GM12865 (cell line): Measurements from ENCODE around the gene LRRN1.

Source experiments
- DNase-seq: peaks from one replicate; pipeline ENCODE4 v3.0.0; 2010; ENCODE audit warnings: low read depth
- H3K4me3 ChIP-seq: 2 replicates; pipeline ENCODE4 v1.5.1; 2011; ENCODE audit warnings: mild to moderate bottlenecking, low read depth, low read length, control low read depth
- TF ChIP-seq, protein P1 (sequence below): IDR thresholded peaks from 2 replicates; pipeline ENCODE4 v1.5.1; 2011; ENCODE audit warnings: low read length, control low read depth, low read depth, inconsistent platforms; ENCODE audit not compliant: insufficient read depth; ENCODE audit errors: missing control alignments

Gene LRRN1

DNA sequence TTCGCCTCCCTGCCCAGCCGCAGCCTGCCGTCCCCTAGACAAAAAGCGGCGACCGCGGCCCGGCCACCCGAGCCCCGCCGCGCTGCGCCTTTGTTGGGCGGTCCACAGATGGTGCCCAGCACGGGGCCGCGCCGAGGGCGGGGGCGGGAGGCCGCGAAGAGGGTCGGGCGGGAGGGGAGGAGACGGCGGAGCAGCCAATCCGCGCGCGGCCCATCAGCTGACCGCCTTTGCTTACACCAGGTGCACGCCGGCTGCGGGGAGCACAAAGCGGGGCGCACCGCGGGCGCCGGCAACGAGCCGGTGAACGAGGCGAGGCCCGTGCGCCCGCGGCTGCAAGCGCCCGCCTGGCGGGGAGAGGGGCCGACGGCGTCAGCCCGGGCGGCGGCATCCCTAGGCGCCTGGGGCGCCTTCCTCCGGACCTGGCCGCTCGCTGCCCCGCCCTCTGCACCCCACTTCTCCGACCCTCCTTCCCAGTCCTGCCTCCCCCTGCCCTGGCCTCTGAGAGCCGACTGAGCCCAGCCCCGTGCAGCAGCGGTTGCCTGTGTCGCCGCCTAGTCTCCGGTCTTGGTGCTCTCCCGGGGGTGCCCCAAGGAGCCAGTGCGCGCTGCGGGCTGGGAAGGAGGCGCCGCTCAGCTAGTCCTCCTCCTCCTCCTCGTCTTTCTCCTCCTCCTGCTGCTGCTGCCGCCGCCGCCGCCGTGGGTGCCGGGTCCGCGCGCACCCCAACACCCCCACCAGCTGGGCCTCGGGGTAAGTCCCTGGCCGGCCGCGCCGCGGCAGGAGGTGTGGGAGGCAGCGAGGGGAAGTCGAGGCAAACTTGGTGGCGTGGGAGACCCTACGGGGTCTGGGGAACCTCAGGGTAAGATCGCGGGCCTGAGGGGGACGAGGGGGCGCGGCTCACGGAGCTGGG, at the start of gene LRRN1:
LRRN1 (plus strand) TSS at position 259 of the 907 bp plus-strand sequence. CDS start 45,211 bp downstream, outside the sequence.
- TF ChIP-seq, protein P1, sequence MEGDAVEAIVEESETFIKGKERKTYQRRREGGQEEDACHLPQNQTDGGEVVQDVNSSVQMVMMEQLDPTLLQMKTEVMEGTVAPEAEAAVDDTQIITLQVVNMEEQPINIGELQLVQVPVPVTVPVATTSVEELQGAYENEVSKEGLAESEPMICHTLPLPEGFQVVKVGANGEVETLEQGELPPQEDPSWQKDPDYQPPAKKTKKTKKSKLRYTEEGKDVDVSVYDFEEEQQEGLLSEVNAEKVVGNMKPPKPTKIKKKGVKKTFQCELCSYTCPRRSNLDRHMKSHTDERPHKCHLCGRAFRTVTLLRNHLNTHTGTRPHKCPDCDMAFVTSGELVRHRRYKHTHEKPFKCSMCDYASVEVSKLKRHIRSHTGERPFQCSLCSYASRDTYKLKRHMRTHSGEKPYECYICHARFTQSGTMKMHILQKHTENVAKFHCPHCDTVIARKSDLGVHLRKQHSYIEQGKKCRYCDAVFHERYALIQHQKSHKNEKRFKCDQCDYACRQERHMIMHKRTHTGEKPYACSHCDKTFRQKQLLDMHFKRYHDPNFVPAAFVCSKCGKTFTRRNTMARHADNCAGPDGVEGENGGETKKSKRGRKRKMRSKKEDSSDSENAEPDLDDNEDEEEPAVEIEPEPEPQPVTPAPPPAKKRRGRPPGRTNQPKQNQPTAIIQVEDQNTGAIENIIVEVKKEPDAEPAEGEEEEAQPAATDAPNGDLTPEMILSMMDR, result no peak
- no peak within 1 kb of the TSS for H3K4me3 ChIP-seq
- peak; percentile 3 for DNase-seq

DNA sequence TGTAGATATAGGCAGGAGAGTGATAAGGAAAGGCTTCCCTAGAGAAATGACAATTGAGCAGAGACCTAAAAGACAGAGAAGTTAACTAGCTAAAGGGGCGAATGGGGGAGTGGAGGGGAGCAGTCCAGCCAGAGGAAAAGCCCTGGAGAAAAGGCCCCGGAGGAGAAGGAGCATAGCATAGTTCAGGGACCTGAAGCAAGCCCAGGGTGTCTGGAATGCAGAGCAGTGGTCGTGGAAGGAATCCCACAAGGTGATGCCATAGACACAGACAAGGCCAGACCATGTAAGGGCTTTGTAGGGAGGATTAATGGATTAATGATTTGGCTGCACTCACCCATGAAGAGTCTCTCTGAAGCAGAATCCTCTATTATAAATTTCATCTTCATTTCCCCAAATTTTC, 45.8 kb upstream of the LRRN1 start:
- TF ChIP-seq, protein P1, result no peak
- H3K4me3 ChIP-seq, result no peak overlapping the region
- no peak for DNase-seq

DNA sequence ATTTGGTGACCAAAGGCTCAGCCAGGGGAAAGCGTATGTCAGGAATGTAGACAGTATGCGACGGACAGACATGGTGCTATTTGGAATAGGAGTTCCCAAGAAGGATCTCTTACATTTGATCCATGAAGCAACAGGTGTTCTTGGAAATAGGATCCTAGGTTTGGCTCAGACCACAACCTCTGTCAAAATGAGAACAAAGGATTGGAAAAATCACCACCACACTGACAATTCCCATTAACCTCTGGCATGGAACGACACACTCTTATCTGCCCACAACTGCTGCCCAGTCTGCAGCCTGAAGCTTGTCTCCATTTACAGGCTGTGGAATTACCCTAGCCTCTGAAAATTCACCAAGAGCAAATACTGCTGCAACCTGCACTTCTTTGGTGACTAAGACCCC, 33.6 kb upstream of the LRRN1 start:
- TF ChIP-seq, protein P1, result no peak
- DNase-seq, result no peak
- no peak overlapping the region for H3K4me3 ChIP-seq

DNA sequence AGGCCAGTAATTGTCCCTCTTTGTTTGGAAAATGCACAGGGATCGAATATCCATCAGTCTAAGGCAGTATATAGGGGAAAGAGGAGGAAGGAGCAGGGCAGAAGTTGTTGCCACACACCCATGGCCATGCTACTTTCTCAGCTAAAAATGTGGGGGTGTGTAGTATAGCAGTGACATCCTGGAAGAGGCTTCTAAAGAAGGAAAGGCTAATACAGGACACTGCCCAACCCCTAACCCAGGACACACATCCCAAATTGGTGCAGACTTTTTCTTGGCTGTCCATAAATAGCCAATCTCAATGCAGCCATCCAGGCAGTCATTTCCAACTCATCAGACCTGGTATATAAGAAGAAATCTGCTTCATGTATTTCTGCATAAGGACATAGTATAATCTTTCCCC, 33.1 kb upstream of the LRRN1 start:
- no peak for DNase-seq
- TF ChIP-seq, protein P1, result no peak
- no peak overlapping the region for H3K4me3 ChIP-seq

DNA sequence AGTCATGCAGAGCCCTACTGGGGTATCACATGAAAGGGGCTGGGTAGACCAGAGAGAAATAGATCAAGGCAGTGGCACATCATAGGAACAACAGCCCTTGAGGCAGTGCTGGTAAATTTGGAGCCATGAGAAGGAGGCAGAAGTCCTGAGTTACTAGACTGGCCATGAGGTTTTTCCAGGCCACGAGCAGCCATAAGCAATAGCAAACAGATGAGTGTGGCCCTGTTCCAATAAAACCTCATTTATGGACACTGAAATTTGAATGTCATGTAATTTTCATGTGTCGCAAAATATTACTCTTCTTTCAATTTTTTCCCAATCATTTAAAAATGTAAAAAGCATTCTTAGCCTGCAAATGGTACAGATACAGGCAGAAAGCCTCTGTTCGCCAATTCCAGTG, 28.1 kb upstream of the LRRN1 start:
- H3K4me3 ChIP-seq, result no peak overlapping the region
- no peak for DNase-seq
- TF ChIP-seq, protein P1, result no peak

DNA sequence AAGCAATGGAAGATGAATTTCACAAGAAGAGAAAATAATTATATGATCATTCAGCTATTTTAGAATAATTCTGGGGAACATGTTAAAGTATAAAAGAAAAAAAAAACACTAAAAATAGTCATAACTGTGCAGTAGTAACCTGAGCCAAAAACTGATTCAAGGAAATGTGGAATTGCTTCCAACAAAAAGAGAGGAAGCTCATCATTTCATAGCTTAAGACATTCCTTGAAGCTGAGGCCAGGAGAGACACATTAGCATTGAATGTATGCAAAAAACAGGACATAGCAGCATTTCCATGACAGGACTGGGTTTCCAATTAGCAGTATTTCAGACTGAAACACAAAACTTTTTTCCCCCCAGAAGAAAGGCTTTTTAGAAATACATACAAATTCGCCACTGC, 27.7 kb upstream of the LRRN1 start:
- DNase-seq, result no peak
- H3K4me3 ChIP-seq, result no peak overlapping the region
- TF ChIP-seq, protein P1, result no peak

DNA sequence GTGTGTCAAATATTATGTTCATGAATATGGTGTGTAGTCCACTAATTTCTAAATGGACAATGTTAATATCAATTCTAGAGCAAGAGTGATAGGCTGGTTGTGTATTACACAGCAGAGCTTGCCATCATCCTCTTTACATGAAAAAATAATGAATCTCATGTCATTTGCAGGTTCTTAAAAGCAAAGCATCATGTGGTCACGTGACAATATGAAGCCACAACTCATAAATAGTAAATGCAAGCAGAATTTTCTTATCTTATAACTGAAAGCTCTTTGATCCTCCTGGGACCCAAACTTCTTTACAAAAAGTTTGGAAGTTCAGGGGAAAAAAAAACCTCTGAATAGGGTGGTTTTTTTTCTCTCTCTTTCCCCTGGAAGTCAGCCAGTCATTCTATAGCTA, 26.9 kb upstream of the LRRN1 start:
- no peak for DNase-seq
- TF ChIP-seq, protein P1, result no peak
- H3K4me3 ChIP-seq, result no peak overlapping the region
